ENCODE measurements around the gene MAST4.

MAST4 gene

DNA sequence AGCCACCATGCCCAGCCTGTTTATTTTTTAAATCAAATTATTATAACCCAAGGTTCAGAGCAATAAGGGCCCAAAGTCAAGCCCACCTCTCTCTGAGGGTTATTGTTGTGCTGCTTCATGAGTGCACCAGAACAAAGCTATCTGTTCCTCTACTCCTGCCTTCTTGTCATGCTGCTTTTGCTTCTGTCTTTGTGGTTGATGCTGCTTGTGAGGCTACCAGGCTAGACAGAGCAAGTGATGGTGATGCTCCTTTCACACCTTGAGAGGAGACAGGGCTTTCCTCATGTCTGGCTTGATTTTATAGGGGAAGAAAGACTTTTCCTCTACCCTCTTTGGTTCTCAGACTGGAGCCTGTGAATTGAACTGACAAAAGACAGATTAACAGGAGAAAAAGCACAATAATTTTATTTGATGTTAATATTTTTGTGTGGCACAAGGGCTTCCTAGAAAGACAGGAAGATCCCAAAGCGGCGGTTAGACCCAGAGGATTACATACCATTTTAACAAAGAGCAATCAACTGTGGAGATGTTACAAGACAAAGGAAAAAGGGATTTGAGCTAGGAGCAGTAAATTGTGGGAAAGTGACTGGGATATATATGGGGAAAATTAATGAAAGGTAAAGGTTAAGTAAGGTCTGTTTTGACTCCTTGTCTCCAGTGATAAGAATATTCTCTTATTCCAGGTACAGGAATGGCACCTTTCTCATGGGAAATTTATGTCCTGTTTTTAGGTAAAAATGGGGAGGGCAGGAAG lies 604.8 kb downstream of the MAST4 start:
- DNase-seq: no peak

DNA sequence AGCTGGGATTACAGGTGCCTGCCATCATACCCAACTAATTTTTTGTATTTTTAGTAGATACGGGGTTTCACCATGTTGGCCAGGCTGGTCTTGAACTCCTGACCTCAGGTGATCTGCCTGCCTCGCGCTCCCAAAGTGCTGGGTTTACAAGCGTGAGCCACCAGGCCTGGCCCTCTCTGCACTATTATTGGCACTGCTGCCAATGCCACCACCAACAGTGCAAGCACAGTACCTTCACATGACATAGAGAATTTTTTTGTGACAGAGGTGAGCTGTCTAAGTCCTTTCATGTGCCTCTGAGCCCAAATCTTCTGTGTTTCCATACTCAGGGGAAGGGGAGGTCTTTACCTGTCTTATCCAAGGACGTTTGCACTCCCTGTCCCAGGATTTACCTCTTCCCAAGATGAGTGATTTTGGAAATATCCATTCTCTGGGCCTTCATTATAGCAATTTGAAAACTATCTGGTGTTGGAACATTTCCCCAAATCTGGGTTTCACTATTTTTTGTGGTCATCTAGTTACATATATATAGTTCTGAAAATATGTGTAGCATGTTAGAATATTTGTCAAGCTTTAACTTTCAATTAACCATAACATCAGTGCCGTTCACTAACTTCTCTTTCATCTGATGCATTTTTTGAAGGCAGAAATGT lies 605.8 kb downstream of the MAST4 start:
- no peak for DNase-seq

GRCh38 chr5:67202828-67203227 lies 606.6 kb downstream of the MAST4 start:
- DNase-seq: no peak

DNA sequence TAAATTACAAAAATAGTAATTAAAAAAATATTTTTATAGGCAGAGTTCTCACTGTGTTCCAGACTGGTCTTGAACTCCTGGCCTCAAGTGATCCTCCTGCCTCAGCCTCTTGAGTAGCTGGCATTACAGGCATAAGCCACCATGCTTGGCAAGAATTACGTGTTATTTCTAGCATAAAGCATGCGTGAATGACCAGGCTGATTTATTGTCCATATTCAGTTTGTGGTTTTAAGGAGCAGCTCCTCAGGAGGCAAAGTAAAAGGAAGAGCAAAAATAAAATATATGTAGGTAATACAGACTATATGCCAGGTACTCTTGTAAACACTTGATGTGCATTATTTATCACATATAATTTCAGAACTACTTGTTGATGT lies 607.5 kb downstream of the MAST4 start:
- DNase-seq: no peak

- DNase-seq: no peak
Measured at GRCh38 chr5:67204821-67205220, 608.6 kb downstream of the MAST4 start.

- DNase-seq: no peak
Measured at GRCh38 chr5:67205981-67206380, 609.8 kb downstream of the MAST4 start.

DNA sequence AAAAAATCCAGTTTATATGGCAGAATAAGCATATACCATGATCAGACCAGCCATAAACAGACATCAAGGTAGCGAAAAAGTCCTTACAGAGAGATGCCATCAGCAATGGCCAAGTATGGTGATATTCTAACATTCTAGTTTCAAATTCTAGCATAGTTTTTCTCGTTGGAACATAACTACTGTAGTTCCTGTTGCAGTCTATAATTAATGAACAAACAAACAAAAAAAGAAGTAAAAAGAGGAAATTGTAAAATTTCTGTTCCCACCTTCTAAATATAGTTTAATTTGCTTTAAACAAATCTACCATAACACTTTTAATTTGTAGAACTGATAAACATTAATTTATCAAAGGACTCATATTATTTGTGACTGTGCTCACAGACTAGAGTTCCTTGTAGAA lies 610.3 kb downstream of the MAST4 start:
- no peak for DNase-seq

DNA sequence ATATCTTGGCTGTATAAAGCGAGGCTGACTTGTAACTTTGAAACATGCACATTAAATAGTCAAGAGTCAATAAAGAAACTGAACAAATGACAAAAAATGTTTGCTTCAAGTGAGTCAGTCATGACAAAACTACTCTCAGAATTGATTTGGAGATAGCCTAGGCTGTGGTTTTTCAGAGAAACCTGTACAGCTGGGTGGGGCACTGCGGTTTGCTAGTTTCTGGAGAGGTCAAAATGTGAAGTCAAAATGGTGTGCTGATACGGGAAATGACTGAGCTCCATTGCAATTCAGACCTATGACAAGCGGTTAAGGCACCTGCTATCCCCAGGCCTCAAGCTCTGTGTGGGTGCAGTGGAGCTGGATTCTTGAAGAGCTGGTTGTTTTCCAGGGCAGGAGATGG lies 610.7 kb downstream of the MAST4 start:
- DNase-seq: no peak

DNA sequence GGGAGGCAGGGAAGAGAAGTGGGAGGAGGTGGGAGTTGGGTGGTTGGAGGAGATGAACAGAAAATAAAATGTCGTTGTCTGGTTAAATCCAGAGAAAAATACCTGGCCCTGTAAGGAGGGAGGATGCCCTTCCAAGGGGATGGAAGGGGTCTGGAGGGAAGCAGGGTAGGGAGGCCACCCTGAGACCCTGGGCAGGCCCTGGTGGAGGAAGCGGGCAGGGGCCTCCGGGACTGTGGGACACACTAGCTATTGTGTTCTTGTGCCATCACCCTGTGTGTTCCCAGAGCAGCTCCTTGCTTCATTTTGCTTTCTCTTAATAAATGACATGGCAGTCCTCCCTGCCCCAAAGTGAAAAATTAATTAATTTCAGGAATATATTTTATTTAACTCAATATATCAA lies 612.2 kb downstream of the MAST4 start:
- DNase-seq: no peak

- DNase-seq: peak; percentile 49
Measured at GRCh38 chr5:67209141-67209771, 613.1 kb downstream of the MAST4 start.

GRCh38 chr5:67211926-67212325 lies 615.7 kb downstream of the MAST4 start:
- DNase-seq: no peak

DNA sequence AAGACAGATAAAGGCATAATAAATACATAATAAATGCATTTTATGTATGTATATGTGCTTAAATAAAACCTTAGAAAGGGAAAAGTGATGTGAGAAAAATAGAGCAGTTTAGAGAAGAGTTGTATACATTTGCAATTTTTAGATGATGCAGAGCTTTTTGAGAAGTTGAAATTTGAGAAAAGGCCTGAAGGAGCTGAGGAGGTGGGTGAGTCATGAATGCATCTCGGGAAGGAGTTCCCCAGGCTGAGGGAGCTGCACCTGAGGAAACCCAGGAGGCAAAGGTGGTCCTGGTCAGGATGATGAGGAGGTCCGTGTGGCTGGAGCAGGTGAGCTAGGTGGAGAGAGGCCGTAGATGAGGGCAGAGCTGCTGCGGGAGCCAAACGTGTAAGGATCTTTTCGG lies 617.8 kb downstream of the MAST4 start:
- DNase-seq: no peak

- no peak for DNase-seq
Measured at GRCh38 chr5:67214707-67215447, 618.7 kb downstream of the MAST4 start.

DNA sequence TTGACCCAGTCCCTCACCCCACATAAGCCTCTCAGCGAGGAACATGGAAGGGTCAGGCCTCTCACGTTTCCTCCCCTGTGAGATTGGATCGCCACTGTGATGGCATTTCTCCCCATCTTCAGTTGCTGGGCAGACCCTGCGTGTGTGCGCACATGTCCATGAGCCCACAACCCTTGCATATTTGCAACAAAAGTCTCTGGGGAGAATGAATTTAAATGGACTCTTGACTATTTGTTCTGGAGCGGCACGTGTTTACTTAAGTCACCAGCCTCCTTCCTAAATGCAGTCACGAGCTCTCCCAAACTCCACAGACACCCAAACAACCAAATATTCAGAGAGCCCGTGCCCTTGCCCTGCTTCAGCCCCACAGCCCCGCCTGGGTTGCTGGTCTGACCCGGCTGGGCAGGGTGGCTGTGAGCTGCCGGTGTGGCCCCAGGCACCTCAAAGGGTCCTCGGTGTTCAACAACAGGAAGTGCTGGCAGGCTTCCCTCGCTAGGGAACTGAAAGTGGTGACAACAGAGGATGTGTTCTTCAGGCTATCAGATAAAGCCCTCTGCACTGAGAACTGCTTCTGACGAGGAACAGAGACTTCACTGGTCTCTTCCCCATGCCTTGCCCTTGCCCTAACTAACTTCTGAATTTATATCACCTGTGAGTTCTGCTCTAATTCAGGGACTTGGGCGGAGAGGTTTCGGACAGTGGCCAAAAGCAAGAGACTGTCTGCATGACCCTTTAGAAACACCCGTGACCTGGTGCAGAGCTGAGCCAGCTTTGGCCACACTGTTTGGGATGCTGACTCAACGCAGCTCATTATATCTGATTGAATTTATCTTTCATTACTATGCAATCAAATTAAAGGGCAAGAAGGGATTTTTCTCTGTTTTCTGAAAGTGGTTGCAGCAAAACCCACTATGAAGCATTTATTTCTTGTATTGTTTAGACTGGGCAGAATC lies 619.6 kb downstream of the MAST4 start:
- DNase-seq: no peak

GRCh38 chr5:67216564-67216963 lies 620.4 kb downstream of the MAST4 start:
- DNase-seq: no peak
